GM18868 (cell line): ENCODE measurements around the gene SFN.

Experiments used
- ATAC-seq: cut with Tn5 transposase; IDR thresholded peaks from one replicate; pipeline ENCODE4 v1.9.1; 2021; ENCODE audit warnings: mild to moderate bottlenecking, moderate library complexity; ENCODE audit not compliant: unreplicated experiment

The SFN gene

GRCh38 chr1:26909951-26910342 is 47.0 kb downstream of the SFN start:
- no peak for ATAC-seq

- no peak for ATAC-seq
Observed at GRCh38 chr1:26910343-26911160, 47.6 kb downstream of the SFN start.

GRCh38 chr1:26911399-26912146 is 48.6 kb downstream of the SFN start:
- ATAC-seq, result no peak

- ATAC-seq, result no peak
Observed at GRCh38 chr1:26912147-26912490, 49.2 kb downstream of the SFN start.

GRCh38 chr1:26913389-26913753 is 50.4 kb downstream of the SFN start:
- ATAC-seq, result no peak
